ENCODE results near the gene LIMCH1. TPM values are rescaled to one million over a fixed set of nuclear protein-coding genes. Genes with fewer than 3 reads are reported as not detected.

Gene LIMCH1
- total RNA-seq, 1 experiment from 2014 or later, result 3.3 TPM

GRCh38 chr4:41528512-41529205, 9.3 kb upstream of the LIMCH1 start:
- Histone ChIP-seq H2BK15ac (ENCODE audit: low read depth, low read length) (no peak overlapping the region), H4K8ac (replicated peaks; ENCODE audit: insufficient read length, low read depth, low read length) (no peak overlapping the region), H2BK12ac (ENCODE audit: insufficient read length, low read depth, low read length) (no peak overlapping the region), H3K23me2 (ENCODE audit: insufficient read length, low read depth, low read length, poor library complexity, severe bottlenecking) (no peaks in the 10 kb centered on the region), H4K20me1 (ENCODE audit: control insufficient read depth, insufficient read depth, insufficient read length) (no peaks in the 10 kb centered on the region), H3K18ac (ENCODE audit: insufficient read length, low read depth, low read length) (no peak overlapping the region), H3K14ac (ENCODE audit: insufficient read depth, low read length) (no peak overlapping the region), H4K91ac (ENCODE audit: insufficient read length, low read depth, low read length) (no peak overlapping the region), H3T11ph (ENCODE audit: low read length) (no peak overlapping the region), H2AK5ac (ENCODE audit: insufficient read length, low read length) (no peak overlapping the region), H3K27ac (ENCODE audit: insufficient read length, low read depth, low read length) (no peak overlapping the region), H3K4me2 (ENCODE audit: insufficient read depth, insufficient read length, low read length) (no peak overlapping the region), H3K23ac (ENCODE audit: insufficient read length, low read depth, low read length) (no peak overlapping the region), H3K9ac (ENCODE audit: extremely low read depth, insufficient read length, low read length) (no peak overlapping the region), H2BK5ac (ENCODE audit: insufficient read length, low read length) (no peak overlapping the region), H3K56ac (ENCODE audit: insufficient read length, low read depth, low read length) (no peak overlapping the region), H3K4ac (ENCODE audit: low read depth, low read length) (no peak overlapping the region), H3K79me1 (ENCODE audit: insufficient read depth, low read depth, low read length, poor library complexity, severe bottlenecking) (no peaks in the 10 kb centered on the region), H2BK120ac (ENCODE audit: low read depth, low read length, poor library complexity, severe bottlenecking) (no peak overlapping the region), H2BK20ac (ENCODE audit: low read depth, low read length, poor library complexity, severe bottlenecking) (no peak overlapping the region), H4K5ac (ENCODE audit: insufficient read length, low read depth, low read length) (no peak overlapping the region), H2AFZ (ENCODE audit: low read length) (no peak overlapping the region), H3K9me3 (ENCODE audit: control insufficient read depth, low read depth, low read length) (no peaks in the 10 kb centered on the region), H3K4me1 (ENCODE audit: insufficient read depth, low read length) (0 out of 2 replicates have a peak, but pooled peaks cover 2% of the 10 kb centered on the region), H3K79me2 (ENCODE audit: insufficient read depth, low read length) (no peaks in the 10 kb centered on the region), H3K27me3 (ENCODE audit: insufficient read depth, low read length) (no peaks in the 10 kb centered on the region)
- H3K4me1 Mint-ChIP-seq, result peaks cover 18 to 19% of the 10 kb centered on the region in 2 experiments
- H3K27me3 Mint-ChIP-seq (ENCODE audit: low read depth), result peaks cover 2% of the 10 kb centered on the region; the same call in 1 of the 2 replicates
- no peak for DNase-seq
- TF ChIP-seq CTCF (conservative IDR thresholded peaks at IDR 0.05), result no peak
- peaks cover 0 to 7% (median 0%) of the 10 kb centered on the region in 3 experiments; a peak in 1 of 7 replicates for H3K36me3 Mint-ChIP-seq (ENCODE audit: insufficient read depth in 1 of 3, low read depth in 3 of 3)
- no peak overlapping the region for H3K4me3 Mint-ChIP-seq
- no peak overlapping the region for H3K27ac Mint-ChIP-seq
- no CpG with 5 or more reads among the region's 6 CpGs for WGBS (ENCODE audit: extremely low coverage, insufficient read length, low lambda C conversion rate)
- no peaks in the 10 kb centered on the region for H3K9me3 Mint-ChIP-seq
